KOPT-K1 (cell line): ENCODE measurements around the gene MED8.

ENCODE experiments used
- H3K27ac ChIP-seq: fragments of 200-600 bp; sonication (generic); 2 replicates; pipeline ENCODE4 v1.5.1; 2016; ENCODE audit warnings: antibody characterized with exemption, mild to moderate bottlenecking, low read depth, low read length; ENCODE audit not compliant: poor library complexity, severe bottlenecking
- H3K36me3 ChIP-seq: fragments of 200-600 bp; sonication (generic); 2 replicates; pipeline ENCODE4 v1.5.1; 2017; ENCODE audit warnings: antibody characterized with exemption, mild to moderate bottlenecking, low read length, moderate library complexity; ENCODE audit not compliant: insufficient read depth
- H3K9me3 ChIP-seq: fragments of 200-600 bp; sonication (generic); 2 replicates; pipeline ENCODE4 v1.5.1; 2017; ENCODE audit warnings: antibody characterized with exemption, low read length, mild to moderate bottlenecking; ENCODE audit not compliant: insufficient read depth, poor library complexity, severe bottlenecking

MED8 gene

DNA sequence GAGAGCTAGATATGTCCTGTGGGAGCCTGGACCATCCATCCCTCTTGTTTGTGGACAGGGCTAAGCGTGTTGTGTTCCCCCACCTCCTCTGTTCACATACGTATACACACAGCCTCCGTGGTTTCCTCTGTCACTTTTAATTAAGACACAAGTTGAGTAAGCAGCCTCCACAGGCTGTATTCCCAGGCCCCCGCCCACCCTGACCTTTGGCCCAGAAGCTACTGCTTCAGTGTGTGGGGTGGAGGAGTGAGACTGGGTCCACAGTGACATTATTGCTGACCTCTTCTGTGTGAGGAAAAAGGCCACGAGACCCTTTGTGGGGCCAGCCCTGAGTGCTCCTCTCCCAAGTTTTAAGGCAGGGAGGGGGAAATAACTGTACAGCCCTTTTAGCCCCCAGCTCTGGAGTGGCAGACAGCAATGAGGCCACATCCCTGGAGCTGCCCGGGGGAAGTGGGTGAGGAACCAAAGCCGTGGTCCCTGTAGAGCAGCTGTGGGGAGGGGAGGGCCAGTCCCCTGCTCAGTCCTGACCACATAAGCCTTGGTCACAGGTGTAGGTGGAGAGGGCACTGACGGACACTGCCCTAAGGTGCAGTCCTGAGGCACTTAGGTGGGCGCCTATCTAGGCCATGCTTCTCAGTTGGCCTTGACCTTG is 26.2 kb downstream of the MED8 start:
- no peaks in the 10 kb centered on the region for H3K9me3 ChIP-seq
- peaks cover 60% of the 10 kb centered on the region for H3K36me3 ChIP-seq
- H3K27ac ChIP-seq, result no peak overlapping the region

DNA sequence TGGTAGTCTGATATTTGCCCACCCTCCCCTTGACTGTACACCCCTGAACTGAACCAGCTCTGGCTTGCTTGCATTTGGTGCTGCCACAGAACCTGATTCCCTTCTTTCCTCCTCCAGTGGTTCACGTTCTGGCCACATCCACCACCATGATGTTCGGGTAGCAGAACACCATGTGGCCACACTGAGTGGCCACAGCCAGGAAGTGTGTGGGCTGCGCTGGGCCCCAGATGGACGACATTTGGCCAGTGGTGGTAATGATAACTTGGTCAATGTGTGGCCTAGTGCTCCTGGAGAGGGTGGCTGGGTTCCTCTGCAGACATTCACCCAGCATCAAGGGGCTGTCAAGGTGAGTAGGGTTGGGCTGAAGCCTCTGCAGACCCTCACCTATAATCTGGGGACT is 29.0 kb downstream of the MED8 start:
- Histone ChIP-seq H3K9me3 (no peaks in the 10 kb centered on the region), H3K36me3 (peaks cover 60% of the 10 kb centered on the region), H3K27ac (peak overlapping the region; percentile 85)

DNA sequence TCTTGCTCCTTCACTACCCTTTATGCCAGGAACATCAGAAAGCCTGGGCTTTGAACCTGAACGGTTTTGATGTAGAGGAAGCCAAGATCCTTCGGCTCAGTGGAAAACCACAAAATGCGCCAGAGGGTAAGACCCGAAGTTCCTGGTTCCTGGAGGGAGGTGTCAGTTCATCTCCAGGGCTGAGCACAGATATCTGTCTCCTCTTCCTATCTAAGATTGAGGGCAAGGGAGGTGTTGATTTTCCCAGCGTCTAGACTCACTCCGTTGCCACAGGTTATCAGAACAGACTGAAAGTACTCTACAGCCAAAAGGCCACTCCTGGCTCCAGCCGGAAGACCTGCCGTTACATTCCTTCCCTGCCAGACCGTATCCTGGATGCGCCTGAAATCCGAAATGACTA is 29.9 kb downstream of the MED8 start:
- no peaks in the 10 kb centered on the region for H3K9me3 ChIP-seq
- peak overlapping the region; percentile 85 for H3K27ac ChIP-seq
- peaks cover 52% of the 10 kb centered on the region for H3K36me3 ChIP-seq

DNA sequence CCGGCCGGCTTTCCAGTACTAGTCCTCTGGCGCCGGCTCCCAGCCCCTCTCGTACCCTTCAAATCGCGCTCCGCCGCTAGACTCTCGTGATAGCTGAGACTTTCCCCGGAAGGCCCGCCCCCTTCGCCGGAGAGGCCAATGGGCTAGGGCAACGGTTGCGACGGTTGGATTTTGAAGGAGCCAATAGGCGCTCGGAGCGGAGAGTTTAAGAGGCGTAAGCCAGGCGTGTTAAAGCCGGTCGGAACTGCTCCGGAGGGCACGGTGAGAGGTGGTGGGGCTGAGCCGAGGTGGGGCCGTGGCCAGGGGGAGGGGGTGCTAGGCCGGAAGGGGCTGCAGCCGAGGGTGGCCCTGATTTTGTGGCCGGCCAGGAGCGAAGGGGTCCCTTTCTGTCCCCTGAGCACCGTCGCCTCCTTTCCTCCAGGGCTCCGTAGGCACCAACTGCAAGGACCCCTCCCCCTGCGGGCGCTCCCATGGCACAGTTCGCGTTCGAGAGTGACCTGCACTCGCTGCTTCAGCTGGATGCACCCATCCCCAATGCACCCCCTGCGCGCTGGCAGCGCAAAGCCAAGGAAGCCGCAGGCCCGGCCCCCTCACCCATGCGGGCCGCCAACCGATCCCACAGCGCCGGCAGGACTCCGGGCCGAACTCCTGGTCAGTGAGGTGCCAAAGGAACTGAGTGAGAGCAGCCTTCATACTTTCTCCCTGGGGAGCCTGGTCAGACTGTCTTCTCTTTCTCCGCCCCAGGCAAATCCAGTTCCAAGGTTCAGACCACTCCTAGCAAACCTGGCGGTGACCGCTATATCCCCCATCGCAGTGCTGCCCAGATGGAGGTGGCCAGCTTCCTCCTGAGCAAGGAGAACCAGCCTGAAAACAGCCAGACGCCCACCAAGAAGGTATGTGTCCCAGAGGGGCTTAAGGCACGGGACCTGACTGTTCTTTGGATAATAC is 30.6 kb downstream of the MED8 start, which contains the start of gene CDC20:
TSS of gene CDC20 (plus strand) at position 236 of the 948 bp plus-strand sequence. CDS start at position 471, 235 bp downstream.
- Histone ChIP-seq H3K36me3 (peaks cover 46% of the 10 kb centered on the region), H3K27ac (peak within 1 kb of the TSS; percentile 85), H3K9me3 (no peaks in the 10 kb centered on the region)

DNA sequence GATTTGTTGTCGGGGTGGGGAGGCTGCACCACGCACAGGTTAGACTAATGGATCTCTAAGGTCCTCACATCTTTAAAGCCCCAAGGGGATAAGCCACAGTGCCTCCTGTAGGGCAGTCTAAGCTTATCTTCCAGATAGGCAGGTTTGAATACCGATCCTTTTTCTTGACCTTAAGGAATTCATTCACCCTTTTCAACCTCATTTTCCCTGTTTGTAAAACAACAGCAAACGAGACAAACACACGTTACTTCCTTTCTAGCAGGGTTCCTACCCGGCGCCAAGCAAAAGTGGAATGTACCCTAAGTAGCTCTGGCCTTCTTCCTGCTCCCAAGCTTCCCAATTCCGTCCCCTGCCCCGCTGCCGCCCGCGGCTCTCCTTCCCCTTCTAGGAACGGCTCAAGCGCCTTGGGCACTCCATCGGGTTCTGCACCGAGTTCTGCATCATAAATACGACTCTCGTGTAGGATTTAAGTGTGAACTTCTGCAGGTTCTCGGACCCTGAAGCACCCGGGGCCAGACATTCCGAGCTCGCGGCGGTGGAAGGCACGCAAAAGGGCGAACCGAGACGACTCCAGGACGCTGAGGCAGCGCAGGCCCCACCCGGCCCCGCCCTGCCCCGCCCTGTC is 31.4 kb downstream of the MED8 start:
- H3K27ac ChIP-seq, result peak overlapping the region; percentile 85
- peaks cover 38% of the 10 kb centered on the region for H3K36me3 ChIP-seq
- H3K9me3 ChIP-seq, result no peaks in the 10 kb centered on the region

DNA sequence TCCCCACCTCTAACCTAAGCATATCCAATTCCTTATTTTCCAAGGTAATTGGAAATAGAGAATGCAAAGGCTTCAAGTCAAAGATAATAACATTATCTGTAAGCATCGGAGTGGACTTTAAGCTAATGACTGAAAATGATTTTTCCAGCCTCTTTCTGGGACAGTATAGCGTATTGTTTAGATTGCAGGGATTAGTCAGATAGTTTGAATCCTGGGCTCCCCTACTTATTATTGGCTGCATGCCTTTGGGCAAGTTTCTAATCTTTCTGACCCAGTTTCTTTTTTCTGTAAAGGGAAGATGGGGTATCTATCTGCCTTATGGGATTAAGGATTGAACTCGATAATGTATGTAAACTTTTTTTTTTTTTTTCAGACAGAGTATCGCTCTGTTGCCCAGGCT is 32.3 kb downstream of the MED8 start:
- peaks cover 28% of the 10 kb centered on the region for H3K36me3 ChIP-seq
- H3K27ac ChIP-seq, result no peak overlapping the region
- no peaks in the 10 kb centered on the region for H3K9me3 ChIP-seq

DNA sequence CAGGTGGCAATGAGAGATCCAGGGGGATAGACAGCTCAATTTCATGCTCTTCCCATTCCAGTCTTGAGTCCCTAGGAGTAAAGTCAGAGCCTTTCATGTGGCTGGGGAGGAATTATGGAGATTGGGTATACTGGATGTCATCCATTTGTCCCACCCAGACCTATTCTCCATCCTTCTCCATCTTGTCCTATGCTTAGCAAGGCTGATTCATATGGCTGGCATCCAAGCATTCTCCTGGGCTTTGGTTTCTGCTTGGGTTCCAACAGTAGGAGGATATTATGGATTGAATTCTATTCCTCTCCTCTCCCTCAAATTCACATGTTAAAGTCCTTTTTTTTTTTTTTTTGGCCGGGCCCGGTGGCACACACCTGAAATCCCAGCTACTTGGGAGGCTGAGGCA is 34.7 kb downstream of the MED8 start:
- H3K36me3 ChIP-seq, result peaks cover 5% of the 10 kb centered on the region
- H3K27ac ChIP-seq, result no peak overlapping the region
- no peaks in the 10 kb centered on the region for H3K9me3 ChIP-seq

DNA sequence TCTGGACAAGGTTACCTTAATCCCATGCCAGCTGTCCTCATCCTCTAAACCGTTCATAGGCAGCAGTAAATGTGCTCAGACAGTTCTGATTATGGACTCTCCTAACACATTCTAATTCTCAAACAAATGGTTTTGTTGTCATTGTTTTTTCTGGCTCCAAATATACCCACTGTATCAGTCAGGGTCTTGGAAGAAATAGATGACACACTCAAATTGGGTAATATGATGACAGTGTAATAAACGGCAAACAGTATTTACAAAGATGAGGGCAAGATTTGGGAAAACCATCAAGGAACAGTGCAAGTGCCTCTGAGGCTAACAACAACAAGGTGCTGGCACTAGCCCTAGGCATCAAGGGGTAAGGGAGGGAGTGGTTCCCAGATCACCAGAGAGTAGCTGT is 35.1 kb downstream of the MED8 start:
- peaks cover under 1% of the 10 kb centered on the region; the same call in 1 of the 2 replicates for H3K36me3 ChIP-seq
- no peaks in the 10 kb centered on the region for H3K9me3 ChIP-seq
- H3K27ac ChIP-seq, result no peak overlapping the region

DNA sequence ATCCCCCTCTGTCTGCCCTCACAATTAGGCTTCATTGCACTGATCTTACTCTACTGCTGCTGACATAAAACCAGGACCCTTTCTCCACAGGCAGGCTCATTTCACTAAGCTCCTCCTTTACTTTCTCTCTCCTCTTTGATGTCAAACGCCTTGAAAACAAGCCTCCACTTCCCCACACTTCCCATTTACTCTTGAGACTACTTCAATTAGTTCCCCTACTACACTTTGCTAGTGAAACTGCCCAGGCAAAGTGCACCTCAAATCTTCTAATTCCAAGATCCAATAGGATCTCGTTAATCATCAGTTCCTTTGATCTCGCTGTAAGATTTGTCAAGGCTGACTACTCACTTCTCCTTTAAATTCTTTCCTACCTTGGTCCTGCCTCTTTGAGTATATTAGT is 36.7 kb downstream of the MED8 start:
- H3K27ac ChIP-seq, result no peak overlapping the region
- no peaks in the 10 kb centered on the region for H3K36me3 ChIP-seq
- no peaks in the 10 kb centered on the region for H3K9me3 ChIP-seq

DNA sequence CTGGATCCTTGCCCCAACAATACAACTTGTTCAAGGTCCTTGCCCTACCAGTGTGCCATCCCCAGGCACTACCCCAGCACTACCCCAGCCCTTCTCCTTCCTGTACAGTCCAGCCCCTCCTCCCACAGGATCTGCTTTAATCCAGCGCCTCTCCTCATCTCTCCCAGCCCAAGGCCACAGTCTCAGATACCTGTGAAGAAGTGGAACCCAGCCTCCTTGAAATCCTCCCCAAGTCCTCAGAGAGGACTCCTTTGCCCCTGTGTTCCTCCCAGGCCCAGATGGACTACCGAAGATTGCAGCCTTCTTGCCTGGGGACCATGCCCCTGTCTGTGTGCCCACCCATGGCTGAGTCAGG is 37.3 kb downstream of the MED8 start:
- Histone ChIP-seq H3K9me3 (no peaks in the 10 kb centered on the region), H3K36me3 (no peaks in the 10 kb centered on the region), H3K27ac (no peak overlapping the region)

DNA sequence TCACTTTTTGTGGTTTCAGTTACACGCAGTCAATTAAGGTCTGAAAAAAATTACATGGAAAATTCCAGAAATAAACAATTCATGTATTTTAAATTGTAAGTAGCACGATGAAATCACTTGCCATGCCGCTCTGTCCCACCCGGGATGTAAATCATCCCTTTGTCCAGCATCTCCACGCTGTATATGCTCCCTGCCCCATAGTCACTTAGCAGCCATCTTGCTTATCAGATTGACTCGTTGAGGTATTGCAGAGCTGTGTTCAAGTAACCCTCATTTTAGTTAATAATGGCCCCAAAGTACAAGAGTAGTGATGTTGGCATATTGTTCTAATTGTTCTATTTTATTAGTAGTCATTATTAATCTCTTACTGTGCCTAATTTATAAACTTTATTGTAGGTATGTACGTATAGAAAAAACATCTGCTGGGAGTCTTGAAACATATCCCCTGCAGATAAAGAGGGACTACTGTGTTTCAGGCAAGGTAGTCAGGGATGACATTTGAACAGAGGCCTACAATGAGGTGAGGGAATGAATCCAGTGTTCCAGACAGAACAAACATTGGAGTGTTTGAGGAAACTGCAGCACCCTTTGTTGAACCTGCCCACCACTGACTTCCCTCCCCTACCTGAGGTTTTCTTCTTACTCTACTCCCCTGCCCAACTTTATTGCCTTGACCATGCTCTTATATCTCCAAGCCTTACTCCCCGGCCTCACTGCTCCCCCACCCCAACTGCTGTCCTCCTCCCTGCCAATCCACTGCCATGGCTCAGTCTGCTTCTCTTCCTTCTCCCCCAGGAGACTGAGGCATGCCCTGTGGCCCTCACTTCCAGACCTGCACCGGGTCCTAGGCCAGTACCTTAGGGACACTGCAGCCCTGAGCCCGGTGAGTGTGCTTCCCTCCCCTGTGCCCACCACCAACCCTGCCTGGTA is 37.9 kb downstream of the MED8 start:
- H3K36me3 ChIP-seq, result no peaks in the 10 kb centered on the region
- H3K27ac ChIP-seq, result no peak overlapping the region
- no peaks in the 10 kb centered on the region for H3K9me3 ChIP-seq

DNA sequence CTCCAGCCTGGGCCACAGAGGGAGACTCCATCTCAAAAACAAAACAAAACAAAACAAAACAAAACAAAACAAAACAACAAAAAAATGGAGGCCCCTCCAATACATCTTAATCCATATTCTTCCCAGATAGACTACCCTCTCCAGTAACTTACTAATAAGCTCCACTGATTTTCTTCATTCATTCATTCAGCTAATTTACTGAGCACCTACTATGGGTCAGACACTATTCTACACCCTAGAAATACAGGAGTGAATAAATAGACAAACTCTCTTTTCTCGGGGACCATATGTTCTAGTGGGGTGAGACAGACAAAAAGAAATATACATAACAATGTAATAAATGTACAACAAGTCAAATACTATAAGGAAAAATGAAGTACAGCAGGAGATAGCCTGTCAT is 38.6 kb downstream of the MED8 start:
- Histone ChIP-seq H3K9me3 (no peaks in the 10 kb centered on the region), H3K36me3 (no peaks in the 10 kb centered on the region), H3K27ac (no peak overlapping the region)

DNA sequence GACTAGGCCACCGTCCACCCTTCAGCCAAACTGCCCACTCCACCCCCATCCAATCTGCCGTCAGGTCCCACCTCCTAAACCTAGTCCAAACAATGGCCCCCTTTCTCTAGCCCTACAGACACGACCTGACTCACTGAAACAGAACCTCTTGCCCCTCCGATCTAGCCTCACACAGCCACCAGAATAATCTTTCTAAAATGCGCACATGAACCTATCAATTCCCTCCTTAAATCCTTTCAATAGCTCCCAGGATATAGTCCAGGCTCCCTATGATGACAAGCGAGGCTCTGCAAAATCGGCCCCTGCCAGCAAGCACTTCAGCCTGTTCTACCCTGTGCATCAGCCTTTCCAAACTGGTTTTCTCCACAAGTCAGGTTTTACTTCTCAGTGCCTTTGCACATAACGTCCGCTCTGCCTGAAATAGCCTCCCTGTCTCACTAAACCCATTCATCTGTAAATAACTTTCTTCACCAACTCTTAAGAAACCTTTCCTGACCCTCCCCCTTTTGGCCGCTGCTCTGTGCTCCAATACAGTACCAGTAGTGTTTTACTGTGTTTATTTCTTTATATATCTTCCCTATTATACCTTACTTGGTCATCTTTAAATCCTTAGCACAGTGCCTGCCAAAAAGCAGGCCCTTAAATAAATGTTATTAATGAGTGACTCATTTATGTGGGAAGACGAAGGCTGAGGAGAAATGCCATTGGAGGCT is 39.9 kb downstream of the MED8 start:
- Histone ChIP-seq H3K36me3 (no peaks in the 10 kb centered on the region), H3K27ac (peak overlapping the region; percentile 57), H3K9me3 (no peaks in the 10 kb centered on the region)
